Measurements from ENCODE around the gene MCM3AP. TPM values are rescaled to one million over a fixed set of nuclear protein-coding genes. Genes with fewer than 3 reads are reported as not detected.

Gene MCM3AP
- total RNA-seq, 1 donor from 2014 or later: 153 TPM

- TF ChIP-seq, protein P1, sequence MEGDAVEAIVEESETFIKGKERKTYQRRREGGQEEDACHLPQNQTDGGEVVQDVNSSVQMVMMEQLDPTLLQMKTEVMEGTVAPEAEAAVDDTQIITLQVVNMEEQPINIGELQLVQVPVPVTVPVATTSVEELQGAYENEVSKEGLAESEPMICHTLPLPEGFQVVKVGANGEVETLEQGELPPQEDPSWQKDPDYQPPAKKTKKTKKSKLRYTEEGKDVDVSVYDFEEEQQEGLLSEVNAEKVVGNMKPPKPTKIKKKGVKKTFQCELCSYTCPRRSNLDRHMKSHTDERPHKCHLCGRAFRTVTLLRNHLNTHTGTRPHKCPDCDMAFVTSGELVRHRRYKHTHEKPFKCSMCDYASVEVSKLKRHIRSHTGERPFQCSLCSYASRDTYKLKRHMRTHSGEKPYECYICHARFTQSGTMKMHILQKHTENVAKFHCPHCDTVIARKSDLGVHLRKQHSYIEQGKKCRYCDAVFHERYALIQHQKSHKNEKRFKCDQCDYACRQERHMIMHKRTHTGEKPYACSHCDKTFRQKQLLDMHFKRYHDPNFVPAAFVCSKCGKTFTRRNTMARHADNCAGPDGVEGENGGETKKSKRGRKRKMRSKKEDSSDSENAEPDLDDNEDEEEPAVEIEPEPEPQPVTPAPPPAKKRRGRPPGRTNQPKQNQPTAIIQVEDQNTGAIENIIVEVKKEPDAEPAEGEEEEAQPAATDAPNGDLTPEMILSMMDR (conservative IDR thresholded peaks at IDR 0.05): no peak
- Mint-ChIP-seq H3K27ac (ENCODE audit: unreplicated experiment) (no peak overlapping the region), H3K9me3 (no peaks in the 10 kb centered on the region), H3K27me3 (ENCODE audit: low read depth) (no peaks in the 10 kb centered on the region), H3K4me3 (peak overlapping the region; percentile 79), H3K4me1 (peaks cover 16% of the 10 kb centered on the region), H3K36me3 (ENCODE audit: low read depth) (peaks cover 25% of the 10 kb centered on the region)
- no peak for DNase-seq (ENCODE audit: low read depth, low spot score)
Observed at GRCh38 chr21:46297338-46298271, 12.2 kb upstream of the MCM3AP start.

GRCh38 chr21:46295996-46296752 lies 10.8 kb upstream of the MCM3AP start:
- Mint-ChIP-seq H3K9me3 (no peaks in the 10 kb centered on the region), H3K4me1 (peaks cover 16% of the 10 kb centered on the region), H3K27me3 (ENCODE audit: low read depth) (no peaks in the 10 kb centered on the region), H3K27ac (ENCODE audit: unreplicated experiment) (no peak overlapping the region), H3K36me3 (ENCODE audit: low read depth) (peaks cover 33% of the 10 kb centered on the region), H3K4me3 (peak overlapping the region; percentile 59)
- TF ChIP-seq, protein P1 (conservative IDR thresholded peaks at IDR 0.05): no peak
- DNase-seq (ENCODE audit: low read depth, low spot score): peak; percentile 22

- TF ChIP-seq, protein P1 (conservative IDR thresholded peaks at IDR 0.05): no peak
- peak overlapping the region; percentile 61 for H3K4me3 Mint-ChIP-seq
- peaks cover 16% of the 10 kb centered on the region for H3K4me1 Mint-ChIP-seq
- no peaks in the 10 kb centered on the region for H3K27me3 Mint-ChIP-seq (ENCODE audit: low read depth)
- peaks cover 26% of the 10 kb centered on the region for H3K36me3 Mint-ChIP-seq (ENCODE audit: low read depth)
- no peak for DNase-seq (ENCODE audit: low read depth, low spot score)
- H3K27ac Mint-ChIP-seq (ENCODE audit: unreplicated experiment): peak overlapping the region; percentile 43
- no peaks in the 10 kb centered on the region for H3K9me3 Mint-ChIP-seq
Observed at GRCh38 chr21:46295177-46295770, 9.9 kb upstream of the MCM3AP start.

DNA sequence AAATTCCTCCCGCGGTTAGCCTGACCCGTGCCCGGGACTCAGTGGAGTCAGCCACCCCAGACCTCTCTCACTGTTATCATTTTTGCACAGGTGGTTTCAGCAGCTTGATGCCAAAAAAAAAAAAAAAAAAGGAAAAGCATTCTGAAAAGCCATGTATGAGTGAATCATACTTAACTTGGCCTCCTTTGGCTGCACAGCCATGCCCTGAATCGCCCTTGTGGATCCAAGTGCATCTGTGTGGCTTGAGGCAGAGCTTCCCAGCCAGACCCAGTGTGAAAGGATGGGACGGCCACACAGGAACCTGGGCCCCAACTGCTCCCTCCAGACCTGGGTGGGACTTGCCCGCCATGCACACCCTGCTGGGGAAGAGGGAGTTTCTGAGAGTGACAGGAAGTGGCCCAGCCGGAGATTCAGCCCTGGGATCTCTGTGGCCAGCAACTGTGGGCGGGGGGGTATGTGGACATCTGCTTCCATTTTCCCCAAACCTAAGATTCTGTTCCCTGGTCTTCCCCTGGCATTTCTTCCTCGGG lies 9.3 kb upstream of the MCM3AP start:
- DNase-seq (ENCODE audit: low read depth, low spot score): no peak
- H3K27ac Mint-ChIP-seq (ENCODE audit: unreplicated experiment): peak overlapping the region; percentile 43

More for the DNA sequence above, 9.3 kb upstream of the MCM3AP start:
- TF ChIP-seq, protein P1 (conservative IDR thresholded peaks at IDR 0.05): no peak
- Mint-ChIP-seq H3K9me3 (no peaks in the 10 kb centered on the region), H3K36me3 (ENCODE audit: low read depth) (peaks cover 26% of the 10 kb centered on the region), H3K27me3 (ENCODE audit: low read depth) (no peaks in the 10 kb centered on the region), H3K4me1 (peaks cover 16% of the 10 kb centered on the region), H3K4me3 (peak overlapping the region; percentile 61)
